Caco-2 (cell line): ENCODE data around the gene PAFAH1B1. TPM values are rescaled to one million over a fixed set of nuclear protein-coding genes. Genes with fewer than 3 reads are reported as not detected.

Source experiments
- BruUV-seq: library from RNA; stranded (reverse); fragments of 400-500 nt; replicated peaks from 2 replicates; lab custom pipeline; 2021; lab: Mats Ljungman, UMichigan
- CTCF ChIA-PET: fragments of 300-600 bp; sonication (Branson Sonifier 250); formaldehyde crosslinking; loops from one replicate; lab custom pipeline; 2022; ENCODE audit warnings: antibody characterized with exemption; lab: Charles Lee
- POLR2A ChIA-PET: fragments of 300-600 bp; sonication (Branson Sonifier 250); formaldehyde crosslinking; loops from one replicate; lab custom pipeline; 2022; ENCODE audit warnings: antibody characterized with exemption; lab: Charles Lee
- DNase-seq, 2 experiments: peaks; one replicate each; pipeline versions ENCODE4 v3.0.0 to v3.0.0-alpha.2; 2020 to 2022
- H3K27me3 ChIP-seq: replicated peaks from 2 replicates; pipeline ENCODE4 v1.6.0; 2011; ENCODE audit warnings: low read length; ENCODE audit not compliant: control insufficient read depth, insufficient read depth
- H3K36me3 ChIP-seq: 2 replicates; pipeline ENCODE4 v1.5.1; 2011; ENCODE audit warnings: low read length; ENCODE audit not compliant: control insufficient read depth, insufficient read depth
- H3K4me1 ChIP-seq: fragments of 250-450 bp; sonication (Bioruptor Pico); 2 replicates; pipeline ENCODE4 v1.5.1; 2020; ENCODE audit warnings: mild to moderate bottlenecking
- H3K4me3 ChIP-seq: 2 replicates; pipeline ENCODE4 v1.5.1; 2011; ENCODE audit warnings: low read depth, mild to moderate bottlenecking, control low read depth, low read length
- H3K9me3 ChIP-seq: fragments of 250-450 bp; sonication (Bioruptor Pico); 2 replicates; pipeline ENCODE4 v1.5.1; 2020; ENCODE audit warnings: mild to moderate bottlenecking, moderate library complexity
- H3K27ac Mint-ChIP-seq: one replicate; pipeline ENCODE4 v1.8.0; 2022; ENCODE audit warnings: mixed read lengths; ENCODE audit not compliant: unreplicated experiment
- H3K27me3 Mint-ChIP-seq: one replicate; pipeline ENCODE4 v1.8.0; 2022; ENCODE audit warnings: mixed read lengths; ENCODE audit not compliant: insufficient read depth, unreplicated experiment
- H3K36me3 Mint-ChIP-seq: one replicate; pipeline ENCODE4 v1.8.0; 2022; ENCODE audit warnings: mild to moderate bottlenecking, mixed read lengths; ENCODE audit not compliant: insufficient read depth, unreplicated experiment
- H3K4me1 Mint-ChIP-seq: one replicate; pipeline ENCODE4 v1.8.0; 2022; ENCODE audit warnings: low read depth, mixed read lengths; ENCODE audit not compliant: unreplicated experiment
- H3K4me3 Mint-ChIP-seq: one replicate; pipeline ENCODE4 v1.8.0; 2022; ENCODE audit warnings: mild to moderate bottlenecking, moderate library complexity, mixed read lengths; ENCODE audit not compliant: unreplicated experiment
- H3K9me3 Mint-ChIP-seq: one replicate; pipeline ENCODE4 v1.8.0; 2022; ENCODE audit warnings: mixed read lengths; ENCODE audit not compliant: unreplicated experiment
- intact Hi-C: fragments of 100-400 bp; cut with micrococcal nuclease; formaldehyde crosslinking; loops from one replicate; pipeline ENCODE4 v1.10.0; 2022; ENCODE audit not compliant: unreplicated experiment
- total RNA-seq: library from RNA; stranded (reverse); gene quantifications from 2 replicates; pipeline ENCODE4 v1.2.3, GENCODE V29; 2022
- TF ChIP-seq, protein P1 (sequence below), 2 experiments: fragments of 200-600 bp in 1 of 2; IDR thresholded peaks; 1 replicate in 1 of 2; 2 replicates in 1 of 2; pipeline versions ENCODE4 v1.5.1 to v1.8.0; 2011 to 2022; ENCODE audit warnings: antibody characterized with exemption in 1 of 2, control low read depth in 1 of 2, inconsistent platforms in 1 of 2, low read depth in 1 of 2, low read length in 1 of 2, mild to moderate bottlenecking in 1 of 2, moderate library complexity in 1 of 2; ENCODE audit not compliant: insufficient read depth in 1 of 2, severe bottlenecking in 1 of 2, unreplicated experiment in 1 of 2

Gene PAFAH1B1
- total RNA-seq, 1 experiment from 2014 or later = 141 TPM

- TF ChIP-seq, protein P1, sequence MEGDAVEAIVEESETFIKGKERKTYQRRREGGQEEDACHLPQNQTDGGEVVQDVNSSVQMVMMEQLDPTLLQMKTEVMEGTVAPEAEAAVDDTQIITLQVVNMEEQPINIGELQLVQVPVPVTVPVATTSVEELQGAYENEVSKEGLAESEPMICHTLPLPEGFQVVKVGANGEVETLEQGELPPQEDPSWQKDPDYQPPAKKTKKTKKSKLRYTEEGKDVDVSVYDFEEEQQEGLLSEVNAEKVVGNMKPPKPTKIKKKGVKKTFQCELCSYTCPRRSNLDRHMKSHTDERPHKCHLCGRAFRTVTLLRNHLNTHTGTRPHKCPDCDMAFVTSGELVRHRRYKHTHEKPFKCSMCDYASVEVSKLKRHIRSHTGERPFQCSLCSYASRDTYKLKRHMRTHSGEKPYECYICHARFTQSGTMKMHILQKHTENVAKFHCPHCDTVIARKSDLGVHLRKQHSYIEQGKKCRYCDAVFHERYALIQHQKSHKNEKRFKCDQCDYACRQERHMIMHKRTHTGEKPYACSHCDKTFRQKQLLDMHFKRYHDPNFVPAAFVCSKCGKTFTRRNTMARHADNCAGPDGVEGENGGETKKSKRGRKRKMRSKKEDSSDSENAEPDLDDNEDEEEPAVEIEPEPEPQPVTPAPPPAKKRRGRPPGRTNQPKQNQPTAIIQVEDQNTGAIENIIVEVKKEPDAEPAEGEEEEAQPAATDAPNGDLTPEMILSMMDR (IDR thresholded peaks at IDR 0.05; ENCODE audit: insufficient read depth in 1 of 2, low read depth in 1 of 2, low read length in 1 of 2, severe bottlenecking in 1 of 2, unreplicated experiment in 1 of 2) = no peak
- peaks cover 13% of the 10 kb centered on the region for H3K4me1 ChIP-seq
- H3K9me3 ChIP-seq = no peaks in the 10 kb centered on the region
- Mint-ChIP-seq H3K27me3 (peaks cover 3% of the 10 kb centered on the region), H3K4me1 (peaks cover 7% of the 10 kb centered on the region), H3K36me3 (peaks cover 10% of the 10 kb centered on the region), H3K27ac (peak overlapping the region; percentile 82), H3K4me3 (peak overlapping the region; percentile 79), H3K9me3 (no peaks in the 10 kb centered on the region)
- intact Hi-C loops = no loop called here
- H3K36me3 ChIP-seq = no peaks in the 10 kb centered on the region
- no peaks in the 10 kb centered on the region for H3K27me3 ChIP-seq
- no TSS peak for BruUV-seq
- CTCF ChIA-PET = interaction anchor here (0.6 to 1.1 kb wide), 6 partner anchors 9 to 338 kb away, joined by 3 to 7 read pairs (median 4); no protein-coding TSS in a partner anchor
- peak; percentile 69 to 84 for DNase-seq
- peak overlapping the region; percentile 56 for H3K4me3 ChIP-seq
- POLR2A ChIA-PET = interaction anchor here (0.7 to 2.3 kb wide), 4 partner anchors 11 to 1059 kb away, joined by 3 to 10 read pairs (median 5); no protein-coding TSS in a partner anchor
Measured at GRCh38 chr17:2723505-2723996, 130.1 kb downstream of the PAFAH1B1 start.

DNA sequence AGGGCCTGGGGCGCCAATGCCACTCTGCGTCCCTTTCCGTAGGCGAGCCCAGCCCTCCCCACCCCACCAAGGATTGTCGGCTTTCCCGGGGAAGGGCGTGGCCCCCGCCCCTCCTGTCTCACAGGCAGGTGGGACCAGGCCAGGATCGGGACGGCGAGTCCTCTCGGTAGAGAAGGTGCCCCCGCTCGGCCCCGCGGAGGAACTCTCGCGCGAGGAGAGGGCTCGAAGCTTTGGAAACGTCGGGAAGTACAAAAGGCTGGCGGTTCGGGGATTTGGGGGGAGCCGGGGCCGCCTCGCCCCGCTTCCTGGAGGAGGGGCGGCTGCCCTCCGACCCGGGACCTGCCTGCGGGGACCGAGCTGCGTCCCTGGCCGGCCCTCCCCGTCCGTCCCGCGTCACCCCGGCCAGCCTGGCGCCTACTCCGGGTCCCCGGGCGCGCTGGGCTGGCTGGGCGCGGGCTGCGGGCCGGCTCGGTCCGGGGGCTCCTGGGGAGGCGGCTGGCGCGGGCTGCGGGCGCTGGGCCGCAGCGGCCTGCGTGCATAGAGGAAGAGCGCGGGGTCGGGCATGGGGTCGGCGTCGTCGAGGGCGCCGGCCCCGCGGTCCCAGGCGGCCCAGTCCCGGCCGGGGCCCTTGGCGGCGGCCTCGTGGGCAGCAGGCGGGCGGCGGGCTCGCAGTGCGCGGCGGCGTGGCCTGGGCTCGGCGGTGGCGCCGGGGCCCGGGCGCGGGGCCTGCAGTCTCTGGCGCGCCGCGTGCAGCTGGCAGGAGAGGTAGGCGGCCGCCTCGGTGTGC, 130.7 kb downstream of the PAFAH1B1 start:
- Mint-ChIP-seq H3K36me3 (peaks cover 10% of the 10 kb centered on the region), H3K27ac (peak overlapping the region; percentile 82), H3K9me3 (no peaks in the 10 kb centered on the region), H3K4me1 (peaks cover 7% of the 10 kb centered on the region), H3K27me3 (peaks cover 3% of the 10 kb centered on the region), H3K4me3 (peak overlapping the region; percentile 79)
- POLR2A ChIA-PET = interaction anchor here (0.7 to 2.3 kb wide), 4 partner anchors 10 to 1059 kb away, joined by 3 to 10 read pairs (median 5); no protein-coding TSS in a partner anchor
- Histone ChIP-seq H3K4me3 (peak overlapping the region; percentile 56), H3K4me1 (peaks cover 13% of the 10 kb centered on the region), H3K9me3 (no peaks in the 10 kb centered on the region), H3K27me3 (no peaks in the 10 kb centered on the region), H3K36me3 (no peaks in the 10 kb centered on the region)
- DNase-seq = peak; percentile 86 to 92
- BruUV-seq = no TSS peak
- intact Hi-C loops = loop anchor here (1.0 kb wide), 1 partner anchor 12 kb away; no protein-coding TSS in a partner anchor
- CTCF ChIA-PET = interaction anchor here (0.6 to 1.4 kb wide), 6 partner anchors 62 to 339 kb away, joined by 3 to 7 read pairs (median 4); no protein-coding TSS in a partner anchor
- TF ChIP-seq, protein P1 (IDR thresholded peaks at IDR 0.05; ENCODE audit: insufficient read depth in 1 of 2, low read depth in 1 of 2, low read length in 1 of 2, severe bottlenecking in 1 of 2, unreplicated experiment in 1 of 2) = no peak

DNA sequence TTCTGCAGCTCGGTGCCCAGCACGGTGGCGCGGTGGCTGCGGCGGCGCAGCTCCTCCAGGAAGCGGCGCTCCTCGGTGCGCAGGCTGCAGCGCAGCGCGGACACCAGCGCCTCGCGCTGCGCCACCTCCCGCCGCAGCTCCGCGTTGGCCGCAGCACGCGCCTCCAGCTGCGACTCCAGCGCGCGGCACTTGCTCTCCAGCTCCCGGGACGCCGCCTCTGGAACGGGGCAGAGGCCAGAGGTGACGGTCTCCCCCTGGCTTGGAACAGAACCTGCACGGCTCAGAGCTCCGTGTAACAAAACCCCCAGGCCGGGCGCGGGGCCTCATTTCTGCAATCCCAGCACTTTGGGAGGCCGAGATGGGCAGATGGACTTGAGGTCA, 131.3 kb downstream of the PAFAH1B1 start:
- peaks cover 7% of the 10 kb centered on the region for H3K4me1 Mint-ChIP-seq

More for the DNA sequence above, 131.3 kb downstream of the PAFAH1B1 start:
- Histone ChIP-seq H3K27me3 (no peaks in the 10 kb centered on the region), H3K36me3 (no peaks in the 10 kb centered on the region), H3K4me3 (peak overlapping the region; percentile 56), H3K4me1 (peaks cover 13% of the 10 kb centered on the region), H3K9me3 (no peaks in the 10 kb centered on the region)
- BruUV-seq = no TSS peak
- H3K9me3 Mint-ChIP-seq = no peaks in the 10 kb centered on the region
- peaks cover 3% of the 10 kb centered on the region for H3K27me3 Mint-ChIP-seq
- DNase-seq = peak; percentile 63 to 76
- CTCF ChIA-PET = interaction anchor here (1.1 to 1.4 kb wide), 2 partner anchors 61 to 318 kb away, joined by 4 to 5 read pairs; no protein-coding TSS in a partner anchor
- TF ChIP-seq, protein P1 (IDR thresholded peaks at IDR 0.05; ENCODE audit: insufficient read depth in 1 of 2, low read depth in 1 of 2, low read length in 1 of 2, severe bottlenecking in 1 of 2, unreplicated experiment in 1 of 2) = no peak
- peak overlapping the region; percentile 61 for H3K4me3 Mint-ChIP-seq
- intact Hi-C loops = loop anchor here (1.0 kb wide), 1 partner anchor 12 kb away; no protein-coding TSS in a partner anchor
- H3K27ac Mint-ChIP-seq = no peak overlapping the region
- POLR2A ChIA-PET = interaction anchor here (2.3 kb wide), 1 partner anchor 14 kb away, joined by 7 read pairs; no protein-coding TSS in a partner anchor
- H3K36me3 Mint-ChIP-seq = peaks cover 10% of the 10 kb centered on the region
